T-helper 2 cell treated with Interferon-gamma antibody and Interleukin-4, amounts not matched to agents 5 μg/mL and 100 μg/mL, for 36 hours (primary cell): ENCODE measurements around the gene ADRB2.

Source experiments
- DNase-seq: peaks from one replicate; pipeline ENCODE4 v3.0.0; 2021; ENCODE audit warnings: low spot score
- H3K27ac Mint-ChIP-seq: one replicate; pipeline ENCODE4 v1.8.0; 2021; ENCODE audit warnings: mild to moderate bottlenecking, mixed read lengths
- H3K27me3 Mint-ChIP-seq: one replicate; pipeline ENCODE4 v1.8.0; 2021; ENCODE audit warnings: low read depth, mixed read lengths
- H3K36me3 Mint-ChIP-seq: one replicate; pipeline ENCODE4 v1.8.0; 2021; ENCODE audit warnings: low read depth, mixed read lengths
- H3K4me1 Mint-ChIP-seq: one replicate; pipeline ENCODE4 v1.8.0; 2021; ENCODE audit warnings: low read depth, mixed read lengths
- H3K4me3 Mint-ChIP-seq: one replicate; pipeline ENCODE4 v1.8.0; 2022; ENCODE audit warnings: mild to moderate bottlenecking, moderate library complexity, mixed read lengths
- H3K9me3 Mint-ChIP-seq: one replicate; pipeline ENCODE4 v1.8.0; 2021; ENCODE audit warnings: mixed read lengths

The ADRB2 gene

DNA sequence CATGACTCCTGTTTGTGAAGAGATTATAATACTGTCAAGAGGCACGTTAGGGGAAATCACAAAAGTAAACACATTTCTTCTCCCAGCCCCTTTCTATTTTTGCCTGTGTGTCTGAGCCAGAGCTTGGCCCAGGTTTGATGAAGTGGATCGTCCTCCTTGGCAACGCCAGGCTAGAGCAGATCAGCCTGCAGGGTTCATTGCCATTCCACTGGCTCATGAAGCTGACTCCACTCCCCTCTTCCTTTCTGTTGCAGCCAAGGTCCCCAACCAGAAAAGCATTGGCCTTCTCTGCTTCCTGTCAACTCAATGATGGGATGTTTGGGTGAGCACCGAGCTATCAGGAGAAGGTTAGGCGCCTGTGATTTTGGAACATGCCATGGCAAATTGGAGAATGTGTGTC is 3.3 kb downstream of the ADRB2 start:
- Mint-ChIP-seq H3K4me1 (peaks cover 19% of the 10 kb centered on the region), H3K27ac (no peak overlapping the region), H3K9me3 (no peaks in the 10 kb centered on the region), H3K27me3 (peaks cover 64% of the 10 kb centered on the region), H3K4me3 (no peak overlapping the region), H3K36me3 (no peaks in the 10 kb centered on the region)
- DNase-seq, result no peak

DNA sequence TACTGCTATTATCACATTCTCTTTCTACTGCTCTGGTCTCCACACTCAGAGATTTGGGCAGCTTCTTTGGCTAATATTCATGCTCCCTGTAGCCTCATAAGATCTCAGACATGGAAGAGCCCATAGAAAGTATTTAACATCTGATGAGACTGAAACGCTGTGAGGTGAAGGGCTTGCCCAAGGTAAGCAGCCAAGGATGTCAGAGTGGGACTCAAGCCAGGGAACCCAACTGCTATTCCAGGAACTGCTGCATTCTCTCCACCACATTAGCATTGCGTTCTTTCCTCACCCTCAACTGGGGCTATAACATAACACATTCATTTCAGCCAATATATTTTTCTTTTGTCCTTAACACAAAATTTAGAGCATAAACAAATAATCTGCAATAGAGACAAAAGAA is 3.8 kb downstream of the ADRB2 start:
- H3K36me3 Mint-ChIP-seq, result no peaks in the 10 kb centered on the region
- H3K9me3 Mint-ChIP-seq, result no peaks in the 10 kb centered on the region
- no peak for DNase-seq
- peaks cover 59% of the 10 kb centered on the region for H3K27me3 Mint-ChIP-seq
- H3K4me1 Mint-ChIP-seq, result peaks cover 17% of the 10 kb centered on the region
- H3K27ac Mint-ChIP-seq, result no peak overlapping the region
- no peak overlapping the region for H3K4me3 Mint-ChIP-seq

DNA sequence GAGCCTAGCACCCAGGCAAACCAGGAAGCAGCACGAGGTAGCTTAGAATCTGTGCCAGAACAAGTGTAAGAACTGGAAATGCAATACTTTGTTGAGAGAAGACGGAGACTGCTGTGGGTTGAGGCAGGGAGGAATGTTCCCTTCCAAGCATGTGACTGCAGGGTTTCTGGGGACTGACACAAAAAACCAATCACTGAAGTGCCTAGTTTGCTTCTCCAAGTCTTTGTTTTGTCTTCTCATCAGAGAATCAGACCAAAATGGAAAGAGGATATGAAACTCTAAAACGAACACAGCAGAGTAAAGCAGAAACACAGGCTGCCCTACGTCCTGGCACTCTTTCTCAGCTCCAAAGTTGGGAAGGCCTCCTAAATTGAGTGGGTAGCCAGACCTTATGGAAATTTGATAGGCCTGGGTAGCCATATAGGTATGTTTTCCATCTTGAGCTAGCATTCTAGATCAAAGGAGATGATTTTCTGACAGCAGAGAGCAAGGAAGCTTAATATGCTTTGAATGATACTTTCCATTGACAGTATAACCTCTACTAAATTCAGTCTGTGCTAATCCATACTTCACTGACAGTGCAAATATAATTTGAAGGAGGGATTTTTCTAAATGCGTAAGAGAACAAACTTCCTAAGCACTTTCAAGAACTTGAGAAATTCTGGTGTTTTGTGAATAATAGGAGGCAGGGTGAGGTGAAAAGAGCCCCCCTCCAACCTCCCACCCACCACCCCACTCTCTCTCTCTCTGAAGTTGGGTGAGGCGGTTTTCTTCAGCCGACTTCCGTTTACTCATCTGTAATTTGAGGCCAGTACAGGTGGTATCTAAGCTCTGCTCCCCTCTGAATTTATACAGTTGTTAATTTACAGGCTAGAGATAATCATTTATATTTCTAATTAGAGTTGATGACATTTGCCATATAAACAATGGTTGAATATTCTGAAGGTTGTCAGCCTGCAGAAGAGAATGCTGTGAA is 5.5 kb downstream of the ADRB2 start:
- H3K36me3 Mint-ChIP-seq, result no peaks in the 10 kb centered on the region
- no peak overlapping the region for H3K27ac Mint-ChIP-seq
- peaks cover 9% of the 10 kb centered on the region for H3K4me1 Mint-ChIP-seq
- H3K4me3 Mint-ChIP-seq, result no peak overlapping the region
- H3K27me3 Mint-ChIP-seq, result peaks cover 49% of the 10 kb centered on the region
- no peaks in the 10 kb centered on the region for H3K9me3 Mint-ChIP-seq
- no peak for DNase-seq

DNA sequence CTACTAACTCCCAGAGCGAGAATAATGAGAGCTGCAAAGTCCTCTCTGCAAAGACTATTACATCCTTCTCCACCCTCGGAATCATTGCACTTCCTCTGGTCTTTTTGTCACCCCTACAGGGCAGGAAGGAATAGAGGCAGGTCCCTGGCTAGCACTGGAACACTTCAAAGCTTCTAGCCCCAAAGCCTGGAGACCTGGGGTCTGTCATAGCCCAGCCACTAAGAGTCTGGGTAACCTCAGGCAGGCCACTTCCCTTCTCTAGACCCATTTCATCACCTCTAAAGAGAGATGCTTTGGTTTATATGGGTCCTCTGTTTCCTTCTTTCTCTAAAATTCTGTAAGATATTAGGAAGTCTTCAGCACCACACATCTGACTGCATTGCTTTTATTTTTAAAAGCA is 6.7 kb downstream of the ADRB2 start:
- H3K9me3 Mint-ChIP-seq, result no peaks in the 10 kb centered on the region
- no peaks in the 10 kb centered on the region for H3K36me3 Mint-ChIP-seq
- no peak overlapping the region for H3K4me3 Mint-ChIP-seq
- H3K27ac Mint-ChIP-seq, result no peak overlapping the region
- no peak for DNase-seq
- peaks cover 40% of the 10 kb centered on the region for H3K27me3 Mint-ChIP-seq
- peaks cover 4% of the 10 kb centered on the region for H3K4me1 Mint-ChIP-seq

DNA sequence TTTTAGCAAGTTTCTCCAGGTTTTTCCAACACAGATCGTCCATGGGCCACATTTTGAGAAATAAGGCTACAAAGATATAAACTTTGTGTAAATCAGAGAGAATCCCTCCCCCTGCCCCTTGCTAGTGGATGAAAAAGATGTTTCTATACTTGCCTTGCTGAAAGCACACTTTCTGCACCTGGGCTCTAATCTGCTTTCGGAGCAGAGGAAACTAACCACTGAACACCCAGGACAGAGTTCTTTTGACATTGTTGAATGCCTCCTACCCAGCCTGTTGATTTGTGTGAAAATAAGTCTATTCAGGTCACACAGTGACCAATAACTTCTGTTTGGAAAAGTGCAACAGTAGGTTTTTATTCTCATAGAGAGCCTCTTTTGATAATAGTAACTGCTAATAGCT is 7.5 kb downstream of the ADRB2 start:
- Mint-ChIP-seq H3K4me1 (peaks cover 4% of the 10 kb centered on the region), H3K9me3 (no peaks in the 10 kb centered on the region), H3K27ac (no peak overlapping the region), H3K36me3 (no peaks in the 10 kb centered on the region), H3K27me3 (peaks cover 32% of the 10 kb centered on the region), H3K4me3 (no peak overlapping the region)
- no peak for DNase-seq

DNA sequence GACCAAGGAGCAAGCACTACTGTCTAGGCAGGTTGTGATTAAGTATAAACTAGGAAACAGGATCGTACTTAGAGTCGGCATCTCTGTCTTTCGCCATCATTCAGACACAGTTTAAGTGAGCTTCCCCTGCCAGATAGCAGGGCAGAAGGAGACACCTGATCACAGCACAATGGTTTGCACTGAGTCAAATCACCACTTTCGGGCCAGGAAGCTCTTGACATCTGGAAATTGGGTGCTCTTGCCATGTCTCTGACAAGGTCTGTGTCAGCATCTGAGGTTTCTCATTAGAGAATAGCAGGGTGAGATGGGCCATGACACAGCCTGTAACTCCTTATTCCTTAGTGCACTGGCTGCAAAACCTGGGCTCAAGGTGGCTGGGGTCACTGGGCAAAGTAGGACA is 8.3 kb downstream of the ADRB2 start:
- Mint-ChIP-seq H3K4me3 (no peak overlapping the region), H3K27me3 (peaks cover 30% of the 10 kb centered on the region), H3K4me1 (peaks cover 4% of the 10 kb centered on the region), H3K9me3 (no peaks in the 10 kb centered on the region), H3K27ac (no peak overlapping the region), H3K36me3 (no peaks in the 10 kb centered on the region)
- DNase-seq, result no peak

DNA sequence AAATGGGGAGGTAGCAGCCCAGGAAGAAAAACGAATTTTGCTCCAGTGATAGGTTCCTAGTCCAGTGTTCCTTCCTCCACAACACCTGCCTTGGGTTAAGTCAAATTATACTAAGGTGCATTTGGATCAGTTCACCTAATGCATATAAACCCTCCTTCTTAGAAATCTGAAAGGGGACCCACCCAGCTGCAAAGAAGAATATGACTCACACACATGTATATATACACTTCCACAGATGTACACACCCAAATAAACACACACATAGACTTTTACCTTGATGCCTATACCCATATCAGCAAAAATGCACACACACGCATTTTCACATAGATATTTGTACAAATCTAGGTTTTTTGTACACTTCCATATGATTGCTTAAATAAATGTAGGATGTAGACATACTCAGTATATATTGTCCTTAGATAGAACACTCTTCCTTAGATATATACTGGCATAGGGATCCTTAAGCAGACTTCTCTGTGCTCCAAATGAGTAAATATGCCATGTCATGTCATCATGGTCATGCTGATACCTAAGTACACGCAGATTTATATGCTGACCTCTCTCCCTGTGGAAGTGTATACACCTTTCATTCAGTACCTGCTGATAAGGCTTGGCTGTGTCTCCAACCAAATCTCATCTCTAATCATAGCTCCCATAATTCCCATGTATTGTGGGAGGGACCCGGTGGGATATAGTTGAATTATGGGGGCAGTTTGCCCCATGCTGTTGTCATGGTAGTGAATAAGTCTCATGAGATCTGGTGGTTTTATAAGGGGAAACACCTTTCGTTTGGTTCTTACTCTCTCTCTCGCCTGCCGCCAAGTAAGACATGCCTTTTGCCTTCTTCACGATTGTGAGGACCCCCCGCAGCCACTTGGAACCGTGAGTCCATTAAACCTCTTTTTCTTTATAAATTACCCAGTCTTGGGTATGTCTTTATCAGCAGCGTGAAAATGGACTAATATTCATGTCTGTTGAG is 10.2 kb downstream of the ADRB2 start:
- no peak overlapping the region for H3K27ac Mint-ChIP-seq
- peaks cover 2% of the 10 kb centered on the region for H3K4me1 Mint-ChIP-seq
- H3K9me3 Mint-ChIP-seq, result no peaks in the 10 kb centered on the region
- H3K36me3 Mint-ChIP-seq, result no peaks in the 10 kb centered on the region
- DNase-seq, result no peak
- peaks cover 22% of the 10 kb centered on the region for H3K27me3 Mint-ChIP-seq
- H3K4me3 Mint-ChIP-seq, result no peak overlapping the region

DNA sequence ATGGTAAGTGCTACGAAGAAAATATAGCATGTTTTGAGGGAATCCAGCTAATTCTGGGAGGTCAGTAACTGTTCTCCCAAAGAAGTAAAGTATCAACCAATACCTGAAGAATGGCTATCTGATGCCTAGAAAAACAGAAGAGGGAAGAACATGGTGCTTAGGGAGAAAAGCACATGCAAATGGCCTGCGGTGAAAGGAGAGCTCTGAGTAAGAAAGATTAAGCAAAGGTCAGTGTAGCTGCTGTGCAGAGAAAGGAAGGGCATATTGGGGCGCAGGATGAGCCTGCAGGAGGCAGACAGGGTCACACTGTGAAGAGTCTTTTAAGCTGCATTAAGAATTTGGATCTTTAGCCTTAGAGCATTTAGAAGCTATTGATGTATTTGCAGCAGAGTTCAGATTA is 11.0 kb downstream of the ADRB2 start:
- H3K27me3 Mint-ChIP-seq, result peaks cover 19% of the 10 kb centered on the region
- peaks cover 2% of the 10 kb centered on the region for H3K4me1 Mint-ChIP-seq
- no peaks in the 10 kb centered on the region for H3K9me3 Mint-ChIP-seq
- no peak overlapping the region for H3K4me3 Mint-ChIP-seq
- H3K27ac Mint-ChIP-seq, result no peak overlapping the region
- no peaks in the 10 kb centered on the region for H3K36me3 Mint-ChIP-seq
- no peak for DNase-seq

DNA sequence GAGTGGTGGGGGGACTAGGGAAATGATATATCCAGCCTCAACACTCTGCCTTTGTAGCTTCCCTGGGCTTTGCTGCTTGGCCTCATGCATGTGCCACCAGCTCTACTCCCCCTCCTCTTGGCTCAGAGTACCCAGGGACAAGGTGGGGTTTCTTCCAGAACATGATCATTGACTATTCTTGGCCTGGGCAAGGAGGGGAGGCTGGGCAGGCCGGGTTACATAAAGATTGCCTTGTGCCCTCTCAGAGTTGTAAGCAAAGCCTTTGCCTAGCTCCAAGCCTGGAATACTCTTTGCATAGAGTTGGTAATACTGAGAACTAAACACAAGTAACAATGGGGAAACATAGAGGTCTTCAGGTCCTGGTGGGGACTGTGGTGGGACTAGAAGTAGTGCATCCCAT is 11.9 kb downstream of the ADRB2 start:
- H3K27ac Mint-ChIP-seq, result no peak overlapping the region
- H3K9me3 Mint-ChIP-seq, result no peaks in the 10 kb centered on the region
- no peak for DNase-seq
- no peaks in the 10 kb centered on the region for H3K36me3 Mint-ChIP-seq
- peaks cover 19% of the 10 kb centered on the region for H3K27me3 Mint-ChIP-seq
- peaks cover 2% of the 10 kb centered on the region for H3K4me1 Mint-ChIP-seq
- no peak overlapping the region for H3K4me3 Mint-ChIP-seq

DNA sequence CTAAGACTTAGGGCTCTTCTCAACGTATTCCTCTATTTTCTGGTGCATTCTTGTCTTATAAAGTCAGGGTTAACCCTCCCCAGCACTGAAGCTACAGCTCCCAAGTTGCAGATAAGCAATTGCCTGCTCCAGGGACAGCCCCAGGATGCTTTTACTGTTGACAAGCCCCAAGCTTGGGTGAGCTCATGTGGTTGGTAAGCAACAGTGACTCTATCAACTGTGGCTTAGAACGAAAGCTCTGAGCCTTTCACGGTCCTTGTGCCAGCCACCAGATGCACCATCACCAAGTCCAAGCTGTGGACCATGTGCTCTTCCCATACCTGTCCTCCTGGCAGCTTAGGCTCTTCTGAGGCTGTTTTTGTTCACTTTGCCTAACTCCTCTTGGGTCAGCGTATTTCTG is 13.5 kb downstream of the ADRB2 start:
- DNase-seq, result no peak
- no peak overlapping the region for H3K4me3 Mint-ChIP-seq
- no peaks in the 10 kb centered on the region for H3K36me3 Mint-ChIP-seq
- no peak overlapping the region for H3K27ac Mint-ChIP-seq
- H3K27me3 Mint-ChIP-seq, result peaks cover 17% of the 10 kb centered on the region
- H3K4me1 Mint-ChIP-seq, result no peaks in the 10 kb centered on the region
- H3K9me3 Mint-ChIP-seq, result no peaks in the 10 kb centered on the region

DNA sequence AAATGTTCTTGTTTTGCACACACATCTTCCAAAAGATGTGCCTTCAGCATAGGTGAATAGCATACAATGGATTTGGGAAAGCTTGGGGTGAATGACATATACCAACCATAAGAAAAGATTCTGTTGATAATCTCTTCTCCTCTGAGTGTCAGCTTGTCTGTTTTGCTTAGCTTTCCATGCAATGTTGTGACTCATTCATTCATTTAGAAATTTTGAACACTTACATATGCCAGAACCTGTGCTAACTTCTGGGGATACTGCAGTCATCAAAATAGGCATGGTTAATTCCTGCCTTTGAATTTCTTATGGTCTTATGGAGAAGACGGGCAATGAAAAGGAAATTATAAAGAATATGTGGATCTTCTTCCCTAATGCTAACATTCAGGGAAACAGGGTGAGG is 14.1 kb downstream of the ADRB2 start:
- Mint-ChIP-seq H3K36me3 (no peaks in the 10 kb centered on the region), H3K9me3 (no peaks in the 10 kb centered on the region), H3K27ac (no peak overlapping the region), H3K4me3 (no peak overlapping the region), H3K27me3 (peaks cover 17% of the 10 kb centered on the region), H3K4me1 (peaks cover under 1% of the 10 kb centered on the region)
- DNase-seq, result no peak

DNA sequence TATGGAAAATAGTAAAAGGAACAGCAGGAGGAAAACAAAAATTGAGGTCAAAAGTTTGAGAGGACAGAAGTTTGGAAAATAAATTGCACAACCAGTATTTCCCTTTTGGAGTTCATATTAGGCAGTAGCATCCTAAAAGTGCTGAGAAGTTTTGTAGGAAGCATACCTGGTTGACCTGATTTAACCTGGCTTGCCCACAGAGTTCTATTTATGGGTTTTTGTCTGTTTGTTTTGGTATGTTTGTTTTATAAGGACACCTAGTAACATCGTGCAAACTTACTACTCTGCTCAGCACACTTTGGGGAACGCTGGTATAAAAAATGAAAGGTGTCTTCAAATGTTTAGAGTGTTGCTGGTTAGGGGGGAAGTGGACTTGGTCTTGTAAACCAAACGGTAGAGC is 15.1 kb downstream of the ADRB2 start:
- Mint-ChIP-seq H3K4me3 (no peak overlapping the region), H3K9me3 (no peaks in the 10 kb centered on the region), H3K4me1 (peaks cover 5% of the 10 kb centered on the region), H3K27me3 (peaks cover 17% of the 10 kb centered on the region), H3K27ac (no peak overlapping the region), H3K36me3 (no peaks in the 10 kb centered on the region)
- DNase-seq, result no peak

DNA sequence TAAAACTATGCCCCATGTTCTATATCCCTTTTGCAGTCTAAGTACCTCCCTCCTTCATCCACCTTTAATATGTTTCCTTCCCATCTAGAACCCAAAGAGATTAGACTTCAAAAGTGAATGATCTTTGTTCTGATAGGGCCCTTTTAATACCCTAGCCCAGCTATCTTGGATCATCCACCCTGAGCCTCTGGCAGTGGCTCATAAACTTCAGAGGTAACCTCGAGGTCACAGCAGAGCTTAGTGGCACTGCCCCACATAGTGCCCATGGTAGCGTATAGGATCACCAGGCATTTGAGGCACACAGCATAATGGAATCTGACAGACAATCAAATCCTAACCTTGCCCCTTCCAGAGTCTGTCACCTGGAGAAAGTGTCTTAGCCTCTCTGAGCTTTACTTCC is 15.8 kb downstream of the ADRB2 start:
- H3K27me3 Mint-ChIP-seq, result peaks cover 17% of the 10 kb centered on the region
- H3K9me3 Mint-ChIP-seq, result no peaks in the 10 kb centered on the region
- DNase-seq, result no peak
- no peak overlapping the region for H3K27ac Mint-ChIP-seq
- H3K36me3 Mint-ChIP-seq, result no peaks in the 10 kb centered on the region
- peaks cover 5% of the 10 kb centered on the region for H3K4me1 Mint-ChIP-seq
- no peak overlapping the region for H3K4me3 Mint-ChIP-seq
